Measurements from ENCODE around the gene ATAT1.

- TF ChIP-seq CTCF (conservative IDR thresholded peaks at IDR 0.05 in 1 of 2, IDR thresholded peaks at IDR 0.05 in 1 of 2; ENCODE audit: extremely low read depth in 1 of 2, insufficient read depth in 1 of 2, low read depth in 1 of 2, low read length in 2 of 2): no peak
- TF ChIP-seq EZH2 (IDR thresholded peaks at IDR 0.05; ENCODE audit: borderline replicate concordance, low read length): no peak
These were observed 24.6 kb upstream of the ATAT1 start for GRCh38 chr6:30601815-30602641.

Measured in mammary epithelial cell (primary cell).